SK-N-SH (cell line): ENCODE measurements around the gene ZNF280C.

Source experiments
- POLR2AphosphoS5 ChIP-seq: IDR thresholded peaks from 2 replicates; pipeline ENCODE4 v1.6.1; 2012; ENCODE audit warnings: low read depth, low read length
- TF ChIP-seq, protein P1 (sequence below): fragments of 200-600 bp; sonication (generic); IDR thresholded peaks from 2 replicates; pipeline ENCODE4 v1.6.1; 2017; ENCODE audit warnings: antibody characterized with exemption, mild to moderate bottlenecking, moderate library complexity

GRCh38 chrX:130155564-130155963 lies 113.1 kb downstream of the ZNF280C start:
- no peak for TF ChIP-seq POLR2AphosphoS5
- TF ChIP-seq, protein P1, sequence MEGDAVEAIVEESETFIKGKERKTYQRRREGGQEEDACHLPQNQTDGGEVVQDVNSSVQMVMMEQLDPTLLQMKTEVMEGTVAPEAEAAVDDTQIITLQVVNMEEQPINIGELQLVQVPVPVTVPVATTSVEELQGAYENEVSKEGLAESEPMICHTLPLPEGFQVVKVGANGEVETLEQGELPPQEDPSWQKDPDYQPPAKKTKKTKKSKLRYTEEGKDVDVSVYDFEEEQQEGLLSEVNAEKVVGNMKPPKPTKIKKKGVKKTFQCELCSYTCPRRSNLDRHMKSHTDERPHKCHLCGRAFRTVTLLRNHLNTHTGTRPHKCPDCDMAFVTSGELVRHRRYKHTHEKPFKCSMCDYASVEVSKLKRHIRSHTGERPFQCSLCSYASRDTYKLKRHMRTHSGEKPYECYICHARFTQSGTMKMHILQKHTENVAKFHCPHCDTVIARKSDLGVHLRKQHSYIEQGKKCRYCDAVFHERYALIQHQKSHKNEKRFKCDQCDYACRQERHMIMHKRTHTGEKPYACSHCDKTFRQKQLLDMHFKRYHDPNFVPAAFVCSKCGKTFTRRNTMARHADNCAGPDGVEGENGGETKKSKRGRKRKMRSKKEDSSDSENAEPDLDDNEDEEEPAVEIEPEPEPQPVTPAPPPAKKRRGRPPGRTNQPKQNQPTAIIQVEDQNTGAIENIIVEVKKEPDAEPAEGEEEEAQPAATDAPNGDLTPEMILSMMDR = no peak
